ENCODE measurements around the gene MAML3.
A peak's percentile ranks its signal among the peaks of the same experiment; 100 is the strongest.

MAML3 gene

DNA sequence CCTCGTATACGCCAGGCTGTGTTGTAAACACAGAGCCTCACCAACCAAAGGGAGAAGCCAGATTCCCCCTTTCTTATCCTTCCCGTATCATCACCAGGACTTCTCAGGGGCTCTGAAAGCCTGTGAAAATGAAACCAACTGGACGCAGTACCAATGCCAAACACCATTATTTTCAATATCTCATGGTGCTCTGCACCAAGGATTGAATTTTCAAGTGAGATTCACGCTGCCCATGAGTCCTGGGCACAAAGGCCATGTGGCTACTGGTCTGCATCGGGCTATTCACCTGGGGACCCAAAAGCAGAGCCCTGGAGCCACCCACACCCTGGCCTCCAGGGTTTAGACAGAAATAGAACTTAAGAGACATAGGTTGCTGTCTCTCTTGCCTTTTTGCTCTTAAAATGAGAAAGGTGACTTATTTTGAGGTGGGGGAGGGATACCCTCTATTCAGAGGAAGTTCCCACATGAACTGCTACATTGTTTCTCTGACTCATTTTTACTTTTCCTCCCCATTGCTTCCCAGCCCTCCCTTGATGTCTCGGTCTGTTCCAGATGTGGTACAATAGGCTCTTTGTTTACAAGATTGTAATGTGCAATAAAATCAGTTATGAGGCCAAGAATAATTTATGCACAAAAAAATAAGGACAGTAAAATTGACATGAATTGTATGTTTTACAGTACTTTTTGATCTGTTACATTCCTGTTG is 55.4 kb downstream of the MAML3 start:
- TF ChIP-seq, protein P1, sequence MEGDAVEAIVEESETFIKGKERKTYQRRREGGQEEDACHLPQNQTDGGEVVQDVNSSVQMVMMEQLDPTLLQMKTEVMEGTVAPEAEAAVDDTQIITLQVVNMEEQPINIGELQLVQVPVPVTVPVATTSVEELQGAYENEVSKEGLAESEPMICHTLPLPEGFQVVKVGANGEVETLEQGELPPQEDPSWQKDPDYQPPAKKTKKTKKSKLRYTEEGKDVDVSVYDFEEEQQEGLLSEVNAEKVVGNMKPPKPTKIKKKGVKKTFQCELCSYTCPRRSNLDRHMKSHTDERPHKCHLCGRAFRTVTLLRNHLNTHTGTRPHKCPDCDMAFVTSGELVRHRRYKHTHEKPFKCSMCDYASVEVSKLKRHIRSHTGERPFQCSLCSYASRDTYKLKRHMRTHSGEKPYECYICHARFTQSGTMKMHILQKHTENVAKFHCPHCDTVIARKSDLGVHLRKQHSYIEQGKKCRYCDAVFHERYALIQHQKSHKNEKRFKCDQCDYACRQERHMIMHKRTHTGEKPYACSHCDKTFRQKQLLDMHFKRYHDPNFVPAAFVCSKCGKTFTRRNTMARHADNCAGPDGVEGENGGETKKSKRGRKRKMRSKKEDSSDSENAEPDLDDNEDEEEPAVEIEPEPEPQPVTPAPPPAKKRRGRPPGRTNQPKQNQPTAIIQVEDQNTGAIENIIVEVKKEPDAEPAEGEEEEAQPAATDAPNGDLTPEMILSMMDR (IDR thresholded peaks at IDR 0.05; ENCODE audit: insufficient read depth, low read length, missing control alignments), result no peak
- H3K4me3 ChIP-seq (ENCODE audit: low read depth, low read length), result no peak overlapping the region
- ChIA-PET CTCF (interaction anchor here (0.7 to 1.2 kb wide), 3 partner anchors 11 to 47 kb away, joined by 3 to 5 read pairs (median 3); no protein-coding TSS in a partner anchor), POLR2A (no interaction called here)
- DNase-seq (ENCODE audit: low read depth, low spot score), result no peak

DNA sequence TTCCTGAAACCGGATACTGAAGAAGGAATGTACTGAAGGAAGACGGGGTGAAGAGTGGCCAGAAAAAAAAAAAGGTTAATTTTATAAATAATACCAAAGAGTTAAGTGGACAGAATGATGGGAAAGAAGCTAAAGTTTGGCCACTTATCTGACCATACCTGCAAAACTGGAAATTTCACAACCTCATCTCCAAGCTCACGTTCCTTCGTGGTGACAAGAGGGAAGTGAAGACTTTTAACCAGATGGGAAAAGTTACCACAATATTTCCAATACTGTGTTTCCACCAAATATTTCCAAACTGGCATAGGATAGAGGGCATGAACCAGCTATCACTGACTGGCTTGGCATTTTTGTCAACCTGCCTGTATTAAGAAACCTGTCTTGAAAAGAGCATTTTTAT is 56.4 kb downstream of the MAML3 start:
- CTCF ChIA-PET, result interaction anchor here (0.7 to 1.1 kb wide), 3 partner anchors 12 to 233 kb away, joined by 3 to 5 read pairs (median 3); no protein-coding TSS in a partner anchor
- POLR2A ChIA-PET, result no interaction called here
- no peak overlapping the region for H3K4me3 ChIP-seq (ENCODE audit: low read depth, low read length)
- TF ChIP-seq, protein P1 (IDR thresholded peaks at IDR 0.05; ENCODE audit: insufficient read depth, low read length, missing control alignments), result no peak
- no peak for DNase-seq (ENCODE audit: low read depth, low spot score)

DNA sequence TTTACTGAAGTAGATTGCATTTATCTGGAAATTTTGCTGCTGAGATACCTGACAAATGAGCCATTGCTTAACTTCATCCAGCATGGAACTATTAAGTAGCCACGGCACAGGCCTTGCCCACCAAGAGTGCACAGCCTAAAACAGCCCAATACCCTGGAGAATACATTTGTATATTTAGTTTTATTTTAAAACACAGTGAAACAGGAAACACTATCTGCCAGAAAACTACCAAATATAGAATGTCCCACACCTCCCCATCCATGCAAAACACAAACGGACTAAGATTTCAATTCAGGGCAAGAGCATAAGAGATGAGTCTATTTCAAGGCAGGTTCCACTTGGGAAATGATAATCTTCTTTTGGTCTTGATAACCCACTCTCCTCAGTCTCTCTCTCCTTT is 57.1 kb downstream of the MAML3 start:
- POLR2A ChIA-PET, result no interaction called here
- CTCF ChIA-PET, result interaction anchor here (1.1 kb wide), 1 partner anchor 234 kb away, joined by 3 read pairs; no protein-coding TSS in a partner anchor
- DNase-seq (ENCODE audit: low read depth, low spot score), result no peak
- TF ChIP-seq, protein P1 (IDR thresholded peaks at IDR 0.05; ENCODE audit: insufficient read depth, low read length, missing control alignments), result no peak
- no peak overlapping the region for H3K4me3 ChIP-seq (ENCODE audit: low read depth, low read length)

DNA sequence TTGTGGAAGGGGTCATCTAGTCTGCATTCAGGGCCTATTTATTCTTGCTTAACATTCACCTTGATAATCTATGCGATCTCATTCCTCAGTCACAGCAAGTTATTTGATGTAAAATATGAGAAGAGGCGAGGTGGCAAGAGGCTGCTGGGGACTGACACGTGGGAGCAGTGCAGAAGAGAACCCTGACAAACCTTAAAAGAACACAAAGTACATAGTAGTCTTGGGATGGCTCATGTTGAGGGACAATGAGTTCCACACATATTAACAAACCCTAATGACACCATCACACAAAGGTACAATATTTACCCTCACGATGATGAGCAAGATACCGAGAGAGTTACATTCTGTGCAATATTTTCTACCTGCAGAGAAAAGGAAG is 57.5 kb downstream of the MAML3 start:
- POLR2A ChIA-PET, result no interaction called here
- DNase-seq (ENCODE audit: low read depth, low spot score), result no peak
- TF ChIP-seq, protein P1 (IDR thresholded peaks at IDR 0.05; ENCODE audit: insufficient read depth, low read length, missing control alignments), result no peak
- H3K4me3 ChIP-seq (ENCODE audit: low read depth, low read length), result no peak overlapping the region
- CTCF ChIA-PET, result no interaction called here

DNA sequence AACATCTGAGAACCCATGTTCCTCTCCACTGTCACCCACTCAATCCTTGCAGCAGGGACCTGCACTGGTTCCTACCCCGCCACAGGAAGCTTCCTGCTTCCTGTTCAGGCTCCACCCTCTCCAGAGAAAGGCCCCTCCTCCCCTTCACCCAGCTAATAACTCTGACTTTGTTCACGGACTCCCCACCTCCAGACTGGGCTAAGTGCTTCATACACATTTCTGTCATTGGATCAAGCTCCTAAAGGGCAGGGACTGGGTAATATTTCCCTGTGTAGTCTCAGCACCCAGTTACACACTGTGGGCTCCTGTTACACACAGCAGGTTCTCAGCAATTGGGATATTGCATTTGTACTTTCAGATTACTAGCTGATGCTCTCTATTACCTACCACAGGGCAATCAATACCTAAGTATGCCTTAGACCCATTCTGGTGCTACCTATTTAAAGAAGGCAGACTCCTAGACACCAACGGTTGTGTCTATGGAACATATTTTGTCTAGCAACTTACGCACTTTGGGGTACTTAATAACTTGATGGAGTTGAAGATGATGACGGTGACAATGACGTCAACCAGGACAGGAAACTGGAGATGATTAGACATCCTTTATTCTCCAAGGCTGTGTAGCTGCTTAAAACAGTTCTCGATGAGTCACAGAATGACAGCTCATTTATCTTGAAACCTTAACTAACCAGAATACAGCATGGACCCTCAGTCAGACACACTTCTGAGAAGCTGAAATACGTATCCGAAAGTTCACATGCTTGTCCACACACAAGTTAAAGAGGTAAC is 58.1 kb downstream of the MAML3 start:
- H3K4me3 ChIP-seq (ENCODE audit: low read depth, low read length), result no peak overlapping the region
- TF ChIP-seq, protein P1 (IDR thresholded peaks at IDR 0.05; ENCODE audit: insufficient read depth, low read length, missing control alignments), result no peak
- DNase-seq (ENCODE audit: low read depth, low spot score), result peak; percentile 77
- POLR2A ChIA-PET, result no interaction called here
- CTCF ChIA-PET, result interaction anchor here (1.0 kb wide), 1 partner anchor 11 kb away, joined by 3 read pairs; no protein-coding TSS in a partner anchor

Data from AG04449 (cell line).